ENCODE results near the gene GALNT14. TPM values are rescaled to one million over a fixed set of nuclear protein-coding genes. Genes with fewer than 3 reads are reported as not detected.

The GALNT14 gene
- polyA plus RNA-seq, 3 donors, result 1.7 to 3.9 (median 2.1) TPM

- no peak overlapping the region for H3K27ac ChIP-seq (ENCODE audit: low read depth, low read length)
- WGBS, 3 donors, result 44 to 81% (median 63%) methylated on average over 1 of the region's 1 CpG
Observed at GRCh38 chr2:30865243-30865642, 273.0 kb downstream of the GALNT14 start.

- whole genome bisulfite sequencing, 3 donors, result 54 to 60% (median 56%) methylated on average over 3 of the region's 3 CpGs
- H3K27ac ChIP-seq (ENCODE audit: low read depth, low read length), result no peak overlapping the region
Observed at GRCh38 chr2:30862054-30862651, 276.1 kb downstream of the GALNT14 start.

- WGBS, 3 donors, result 66 to 68% (median 67%) methylated on average over 4 of the region's 4 CpGs
- no peak overlapping the region for H3K27ac ChIP-seq (ENCODE audit: low read depth, low read length)
Observed at GRCh38 chr2:30860726-30861125, 277.5 kb downstream of the GALNT14 start.

Other genes with a start within 250 kb of the GALNT14 start
- under 1 TPM in 1 of 3 donors, not detected in 2; 0.19 TPM for gene CAPN14, start 79.1 kb upstream of the GALNT14 start, polyA plus RNA-seq
- gene EHD3, start 95.7 kb upstream of the GALNT14 start, polyA plus RNA-seq, result 1 to 10 TPM in 2 of 3 donors, under 1 TPM in 1; 0.68 to 1.4 (median 1.3) TPM

Data from adipose tissue (tissue), 3 donors.